H1 (cell line): ENCODE data around the gene GPR21. TPM values are rescaled to one million over a fixed set of nuclear protein-coding genes. Genes with fewer than 3 reads are reported as not detected.

ENCODE experiments used
- CTCF ChIA-PET: fragments of 300-600 bp; sonication (Branson Sonifier 250); formaldehyde crosslinking; loops from one replicate; lab custom pipeline; 2021; ENCODE audit not compliant: partially characterized antibody; lab: Charles Lee
- POLR2A ChIA-PET: fragments of 300-600 bp; sonication (Branson Sonifier 250); formaldehyde crosslinking; loops from one replicate; lab custom pipeline; 2021; ENCODE audit warnings: inconsistent platforms; ENCODE audit not compliant: partially characterized antibody; lab: Charles Lee
- DNase-seq, 2 experiments: peaks; one replicate each; pipeline versions ENCODE4 v3.0.0 to v3.0.0-alpha.2; 2010 to 2022; ENCODE audit warnings: low spot score in 2 of 2, low read depth in 1 of 2, mixed read lengths in 1 of 2
- FAIRE-seq: peaks from 2 replicates; lab custom pipeline; 2011; peaks lifted over from hg19 to GRCh38; lab: Jason Lieb, UNC
- H2AFZ ChIP-seq: 2 replicates; pipeline ENCODE4 v1.8.1; 2012; ENCODE audit warnings: low read length, inconsistent platforms
- H2AK5ac ChIP-seq: 2 replicates; pipeline ENCODE4 v1.6.1; 2013; ENCODE audit warnings: low read depth, low read length
- H2BK120ac ChIP-seq: replicated peaks from 2 replicates; pipeline ENCODE3; 2013; ENCODE audit warnings: low read depth, low read length, inconsistent platforms
- H2BK12ac ChIP-seq: 2 replicates; pipeline ENCODE4 v1.6.1; 2013; ENCODE audit warnings: low read depth, low read length
- H2BK15ac ChIP-seq: 2 replicates; pipeline ENCODE4 v1.6.1; 2013; ENCODE audit warnings: low read length
- H2BK20ac ChIP-seq: 2 replicates; pipeline ENCODE4 v1.6.1; 2013; ENCODE audit warnings: low read length
- H2BK5ac ChIP-seq: 2 replicates; pipeline ENCODE4 v1.6.1; 2013; ENCODE audit warnings: low read depth, low read length
- H3K14ac ChIP-seq: 2 replicates; pipeline ENCODE4 v1.6.1; 2013; ENCODE audit warnings: inconsistent platforms; ENCODE audit not compliant: insufficient read length
- H3K18ac ChIP-seq: 2 replicates; pipeline ENCODE4 v1.6.1; 2013; ENCODE audit warnings: low read length; ENCODE audit errors: extremely low read depth
- H3K23ac ChIP-seq: 2 replicates; pipeline ENCODE4 v1.6.1; 2013; ENCODE audit warnings: inconsistent platforms; ENCODE audit not compliant: insufficient read length
- H3K23me2 ChIP-seq: 2 replicates; pipeline ENCODE4 v1.6.1; 2013; ENCODE audit warnings: low read depth, low read length
- H3K27ac ChIP-seq: 2 replicates; pipeline ENCODE4 v1.6.1; 2011; ENCODE audit warnings: low read depth, low read length, inconsistent platforms
- H3K27me3 ChIP-seq, 4 experiments: replicated peaks in 1 of 4; 1 replicate in 1 of 4; 2 replicates in 3 of 4; pipeline versions ENCODE4 v1.6.1 to v1.8.1; 2011 to 2013; ENCODE audit warnings: low read length in 3 of 4, mild to moderate bottlenecking in 3 of 4, inconsistent platforms in 2 of 4, mixed read lengths in 2 of 4, moderate library complexity in 1 of 4; ENCODE audit not compliant: control insufficient read depth in 3 of 4, insufficient read depth in 3 of 4; ENCODE audit errors: extremely low read depth in 1 of 4
- H3K36me3 ChIP-seq, 4 experiments: 2 replicates each; pipeline versions ENCODE4 v1.6.1 to v1.8.1; 2011 to 2013; ENCODE audit warnings: mild to moderate bottlenecking in 4 of 4, low read length in 3 of 4, moderate library complexity in 2 of 4, control low read depth in 1 of 4, inconsistent platforms in 1 of 4; ENCODE audit not compliant: insufficient read depth in 4 of 4, control insufficient read depth in 2 of 4
- H3K4ac ChIP-seq: replicated peaks from 2 replicates; pipeline ENCODE3; 2013; ENCODE audit warnings: low read length, low read depth, mixed read lengths, inconsistent platforms; ENCODE audit not compliant: insufficient read length
- H3K4me1 ChIP-seq, 4 experiments: replicated peaks in 1 of 4; 1 replicate in 1 of 4; 2 replicates in 3 of 4; pipeline versions ENCODE4 v1.6.1 to v1.8.1; 2011 to 2013; ENCODE audit warnings: low read length in 3 of 4, inconsistent platforms in 2 of 4, mixed read lengths in 1 of 4; ENCODE audit not compliant: insufficient read depth in 4 of 4, control insufficient read depth in 3 of 4
- H3K4me2 ChIP-seq, 2 experiments: 2 replicates each; pipeline versions ENCODE4 v1.6.1 to v1.8.1; 2011 to 2013; ENCODE audit warnings: low read depth in 2 of 2, low read length in 2 of 2, control low read depth in 1 of 2, inconsistent platforms in 1 of 2, mild to moderate bottlenecking in 1 of 2; ENCODE audit not compliant: insufficient read depth in 1 of 2
- H3K4me3 ChIP-seq, 4 experiments: fragments of 200-600, 300-600 bp in 1 of 4; sonication (generic), shearing (Covaris generic), sonication (Bioruptor Twin) in 1 of 4; 2 replicates each; pipeline versions ENCODE4 v1.5.1 to v1.8.1; 2011 to 2016; ENCODE audit warnings: low read length in 4 of 4, low read depth in 3 of 4, control low read depth in 2 of 4, inconsistent platforms in 2 of 4, mild to moderate bottlenecking in 2 of 4, mixed read lengths in 1 of 4, moderate library complexity in 1 of 4; ENCODE audit not compliant: insufficient read depth in 2 of 4; ENCODE audit errors: extremely low read depth in 1 of 4
- H3K56ac ChIP-seq: replicated peaks from 2 replicates; pipeline ENCODE3; 2013; ENCODE audit warnings: low read depth, mild to moderate bottlenecking, mixed read lengths, low read length, inconsistent platforms; ENCODE audit not compliant: insufficient read length
- H3K79me1 ChIP-seq: 2 replicates; pipeline ENCODE4 v1.6.1; 2013; ENCODE audit warnings: low read depth, low read length, control low read depth
- H3K79me2 ChIP-seq, 2 experiments: 2 replicates each; pipeline versions ENCODE4 v1.6.1 to v1.8.1; 2012 to 2013; ENCODE audit warnings: low read length in 2 of 2, mild to moderate bottlenecking in 2 of 2, inconsistent platforms in 1 of 2; ENCODE audit not compliant: insufficient read depth in 2 of 2, control insufficient read depth in 1 of 2
- H3K9ac ChIP-seq, 4 experiments: replicated peaks in 1 of 4; 1 replicate in 1 of 4; 2 replicates in 3 of 4; pipeline versions ENCODE4 v1.6.1 to v1.8.1; 2011 to 2013; ENCODE audit warnings: low read depth in 3 of 4, low read length in 3 of 4, control low read depth in 2 of 4, mild to moderate bottlenecking in 2 of 4, moderate library complexity in 2 of 4, inconsistent platforms in 1 of 4; ENCODE audit errors: extremely low read depth in 1 of 4
- H3K9me3 ChIP-seq, 2 experiments: 2 replicates each; pipeline versions ENCODE4 v1.6.1 to v1.8.1; 2012 to 2013; ENCODE audit warnings: mild to moderate bottlenecking in 2 of 2, moderate library complexity in 2 of 2, control low read depth in 1 of 2, inconsistent platforms in 1 of 2, low read depth in 1 of 2, low read length in 1 of 2, mixed read lengths in 1 of 2; ENCODE audit not compliant: insufficient read depth in 2 of 2
- H4K20me1 ChIP-seq, 2 experiments: replicated peaks in 1 of 2; 2 replicates each; pipeline versions ENCODE3 to v1.8.1; 2011 to 2013; ENCODE audit warnings: inconsistent platforms in 2 of 2, low read length in 2 of 2, mild to moderate bottlenecking in 1 of 2; ENCODE audit not compliant: insufficient read depth in 2 of 2, control insufficient read depth in 1 of 2
- H4K5ac ChIP-seq: 2 replicates; pipeline ENCODE4 v1.6.1; 2013; ENCODE audit warnings: low read length, low read depth, mixed read lengths, inconsistent platforms; ENCODE audit not compliant: insufficient read length
- H4K8ac ChIP-seq: 2 replicates; pipeline ENCODE4 v1.8.0; 2013; ENCODE audit warnings: mild to moderate bottlenecking, moderate library complexity, low read length, inconsistent platforms; ENCODE audit not compliant: insufficient read depth; ENCODE audit errors: extremely low read depth
- H4K91ac ChIP-seq: replicated peaks from 2 replicates; pipeline ENCODE3; 2013; ENCODE audit warnings: low read length, mixed read lengths, inconsistent platforms; ENCODE audit not compliant: insufficient read length
- BACH1 ChIP-seq: IDR thresholded peaks from 2 replicates; pipeline ENCODE4 v1.6.1; 2012; ENCODE audit warnings: low read length, improper control_type of control experiment
- BRCA1 ChIP-seq: IDR thresholded peaks from 2 replicates; pipeline ENCODE4 v1.6.1; 2012; ENCODE audit warnings: low read depth, low read length, improper control_type of control experiment
- CREB1 ChIP-seq: IDR thresholded peaks from 2 replicates; pipeline ENCODE4 v1.6.1; 2012; ENCODE audit warnings: inconsistent platforms
- CTBP2 ChIP-seq: IDR thresholded peaks from 2 replicates; pipeline ENCODE4 v1.7.0; 2011; ENCODE audit warnings: borderline replicate concordance, mild to moderate bottlenecking, moderate library complexity, mixed read lengths, low read length; ENCODE audit not compliant: insufficient read depth, insufficient read length
- KDM1A ChIP-seq: fragments of 200-600, 300-600 bp; sonication (generic); IDR thresholded peaks from 2 replicates; pipeline ENCODE4 v1.7.1; 2016; ENCODE audit warnings: mild to moderate bottlenecking, low read length, borderline replicate concordance
- SIRT6 ChIP-seq: IDR thresholded peaks from one replicate; pipeline ENCODE4 v1.7.1; 2012; ENCODE audit warnings: low read length, inconsistent platforms
- WGBS, 2 experiments: shearing (Covaris generic) in 1 of 2; methylation state at CpG; one replicate each; pipeline versions ENCODE4 v1.1.6 to v1.1.7; 2013 to 2015; ENCODE audit warnings: low lambda C conversion rate in 2 of 2, mixed read lengths in 2 of 2, inconsistent platforms in 1 of 2, low coverage in 1 of 2, missing lambda C conversion rate in 1 of 2; ENCODE audit not compliant: insufficient replicate concordance in 2 of 2, insufficient coverage in 1 of 2, insufficient read length in 1 of 2; ENCODE audit errors: extremely low coverage in 1 of 2, missing lambda C conversion rate in 1 of 2; 5-methylcytosine and 5-hydroxymethylcytosine counted together
- polyA plus RNA-seq, 7 experiments: library from polyadenylated mRNA; depleted of rRNA in 3 of 7; stranded (reverse) in 5 of 7; unstranded in 2 of 7; fragments of >200 nt in 5 of 7; fragments of 200-250 nt in 2 of 7; gene quantifications; 1 replicate in 5 of 7; 2 replicates in 1 of 7; 4 replicates in 1 of 7; pipeline versions ENCODE4 v1.2.1 to v1.2.3, GENCODE V29; 2011 to 2013; ENCODE audit warnings: missing spikeins in 2 of 7, mixed read lengths in 2 of 7
- total RNA-seq: library from RNA; stranded (reverse); fragmentation: NEBNext Ultra II Directional; extraction: Animal tissue kit (Norgen Biotek cat#: 25700); gene quantifications from 2 replicates; pipeline ENCODE4 v1.2.1, GENCODE V29; 2021

GPR21 gene
- total and polyA plus RNA-seq, 2 of the 8 experiments (the other 6 are each of a cell fraction or from before 2014, with no cell fraction given): 0.58 to 0.71 TPM

DNA sequence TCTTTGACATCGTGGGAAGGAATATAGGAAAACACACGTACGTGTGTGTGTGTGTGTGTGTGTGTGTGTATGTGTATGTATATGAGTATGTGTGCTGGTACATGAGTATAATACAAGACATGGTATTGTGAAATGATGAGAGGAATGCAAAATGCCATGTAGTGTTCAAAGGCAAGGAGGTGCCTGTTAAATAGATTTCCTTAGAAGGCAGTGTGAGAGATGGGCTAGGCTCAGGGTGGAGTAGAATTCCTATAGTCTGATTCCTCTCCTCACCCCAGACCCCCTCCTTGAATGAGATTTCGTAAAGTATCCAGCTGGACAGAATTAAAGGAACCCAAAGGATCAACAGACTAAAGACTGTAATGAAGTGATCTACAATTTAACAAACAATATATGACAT, 11.1 kb downstream of the GPR21 start:
- Histone ChIP-seq H4K5ac (no peak overlapping the region), H4K8ac (no peak overlapping the region)
- CTCF ChIA-PET: no interaction called here

More for the DNA sequence above, 11.1 kb downstream of the GPR21 start:
- Histone ChIP-seq H3K56ac (no peak overlapping the region), H3K4me2 (no peak overlapping the region), H3K36me3 (peaks cover 0 to 4% (median 1%) of the 10 kb centered on the region in 4 experiments; a peak in 4 of 8 replicates), H3K79me2 (no peaks in the 10 kb centered on the region), H2AFZ (no peak overlapping the region), H3K4ac (no peak overlapping the region), H3K23me2 (no peaks in the 10 kb centered on the region), H2BK20ac (no peak overlapping the region), H3K9ac (no peak overlapping the region), H4K91ac (no peak overlapping the region), H3K79me1 (no peaks in the 10 kb centered on the region), H3K4me3 (no peak overlapping the region), H3K9me3 (no peaks in the 10 kb centered on the region), H3K4me1 (no peaks in the 10 kb centered on the region), H3K23ac (no peak overlapping the region), H2BK120ac (no peak overlapping the region), H4K20me1 (peaks cover 0 to 2% of the 10 kb centered on the region in 2 experiments), H3K27ac (no peak overlapping the region), H3K18ac (no peak overlapping the region), H3K14ac (no peak overlapping the region), H2BK12ac (no peak overlapping the region), H2BK5ac (no peak overlapping the region), H2BK15ac (no peak overlapping the region), H3K27me3 (no peaks in the 10 kb centered on the region), H2AK5ac (no peak overlapping the region)
- no peak for FAIRE-seq
- DNase-seq: no peak
- POLR2A ChIA-PET: no interaction called here
- TF ChIP-seq BRCA1 (no peak), SIRT6 (no peak), KDM1A (no peak), CREB1 (no peak), BACH1 (no peak), CTBP2 (no peak)
- 94% methylated on average over 4 of the region's 4 CpGs; no CpG with 5 or more reads in 1 of the 2 experiments for WGBS, 2 experiments
